Fibroblast of skin of scalp (primary cell): ENCODE results near the gene FBXL19.

Experiments used
- DNase-seq: peaks from one replicate; pipeline ENCODE4 v3.0.0-alpha.2; 2013

The FBXL19 gene

DNA sequence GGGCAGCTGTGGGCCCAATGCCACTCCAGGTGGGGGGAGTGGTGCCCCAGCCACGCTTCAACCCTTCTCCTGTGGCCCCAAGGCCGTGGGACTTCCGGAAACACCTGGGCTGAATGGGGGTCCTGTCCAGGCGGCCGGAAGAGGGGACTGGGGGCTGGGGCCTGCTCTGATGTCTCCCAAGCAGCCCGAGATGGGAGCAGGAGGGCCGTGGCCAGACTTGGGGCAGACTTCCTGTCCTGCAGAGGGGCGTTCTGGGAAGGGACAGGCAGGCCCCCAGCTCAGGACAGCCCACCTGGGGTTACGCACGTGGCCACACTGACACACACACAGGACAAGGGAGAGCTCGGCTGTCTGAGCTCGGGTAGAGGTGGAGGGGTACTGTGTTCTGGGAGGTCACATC, 66.7 kb downstream of the FBXL19 start:
- DNase-seq = no peak

GRCh38 chr16:30991052-30991451, 67.7 kb downstream of the FBXL19 start:
- no peak for DNase-seq

DNA sequence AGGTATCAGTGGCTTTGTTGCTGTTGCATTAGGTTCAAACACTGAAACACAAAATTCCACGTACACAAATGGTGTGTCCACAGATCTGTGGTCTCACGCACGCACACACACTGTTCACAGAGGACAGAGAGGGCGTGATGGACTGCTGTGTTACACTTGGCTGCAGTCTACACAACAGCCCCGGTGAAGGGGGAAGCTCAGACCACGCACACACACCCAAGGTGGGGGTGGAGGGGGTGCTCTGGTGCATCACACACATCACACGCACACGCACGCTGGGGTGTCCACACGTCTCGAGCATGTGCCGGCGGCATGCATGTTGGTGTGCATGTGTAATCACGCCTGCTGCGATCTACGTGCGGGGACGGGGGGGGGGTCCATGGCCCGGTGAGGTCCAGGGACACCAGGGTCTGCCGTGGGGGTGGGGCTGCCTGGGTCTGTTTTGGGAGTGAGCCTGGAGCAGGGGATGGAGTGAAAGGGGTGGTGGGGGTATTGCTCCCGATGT, 69.0 kb downstream of the FBXL19 start:
- DNase-seq = no peak

- DNase-seq = no peak
Observed at GRCh38 chr16:30992931-30993816, 69.8 kb downstream of the FBXL19 start.

DNA sequence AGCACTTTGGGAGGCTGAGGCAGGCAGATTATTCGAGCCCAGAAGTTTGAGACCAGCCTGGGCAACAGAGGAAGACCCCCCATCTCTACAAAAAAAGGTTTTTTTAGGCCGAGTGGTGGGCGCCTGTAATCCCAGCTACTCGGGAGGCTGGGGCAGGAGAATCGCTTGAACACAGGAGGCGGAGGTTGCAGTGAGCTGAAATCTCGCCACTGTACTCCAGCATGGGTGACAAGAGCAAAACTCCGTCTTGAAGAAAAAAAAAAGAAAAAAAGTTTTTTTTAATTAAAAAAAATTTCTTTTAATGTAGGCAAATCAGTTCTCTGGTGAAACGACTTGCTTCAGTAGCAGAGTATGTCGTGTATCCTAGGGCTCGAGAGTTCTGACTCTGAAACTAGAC, 72.6 kb downstream of the FBXL19 start:
- no peak for DNase-seq

GRCh38 chr16:30996324-30996984, 73.1 kb downstream of the FBXL19 start:
- no peak for DNase-seq

GRCh38 chr16:30996985-30997724, 73.8 kb downstream of the FBXL19 start:
- DNase-seq = peak; percentile 80

GRCh38 chr16:30997725-30998711, 74.6 kb downstream of the FBXL19 start:
- peak; percentile 86 for DNase-seq
